Aortic smooth muscle cell (primary cell): ENCODE data around the gene NQO2. TPM values are rescaled to one million over a fixed set of nuclear protein-coding genes. Genes with fewer than 3 reads are reported as not detected.

Experiments
- total RNA-seq: library from RNA; depleted of rRNA; stranded (reverse); fragments of >200 nt; gene quantifications from 2 replicates; pipeline ENCODE4 v1.2.3, GENCODE V29; 2014

NQO2 gene
- 58.4 and 66.7 TPM in 2 replicates for total RNA-seq

GRCh38 chr6:2999618-3000557 is at the start of gene NQO2:
TSS of gene NQO2 (plus strand) at chr6:2999894. CDS start at chr6:3006553, 6,659 bp downstream.

GRCh38 chr6:2971420-2972218 is 28.1 kb upstream of the NQO2 start, which contains the start of gene SERPINB6:
TSS of gene SERPINB6 (minus strand) at chr6:2971567. CDS start at chr6:2959332, 12,235 bp downstream.

GRCh38 chr6:3068329-3069214 is 68.9 kb downstream of the NQO2 start, which contains the start of gene RIPK1:
TSS of gene RIPK1 (plus strand) at chr6:3068494. CDS start at chr6:3076824, 8,330 bp downstream.

Other genes starting within 250 kb of the NQO2 start
- 0.53 and 0.87 TPM in 2 replicates for gene MYLK4, start 249.0 kb upstream of the NQO2 start, total RNA-seq
- gene WRNIP1, start 234.5 kb upstream of the NQO2 start, total RNA-seq: 46.8 and 49.9 TPM in 2 replicates
- gene SERPINB1, start 158.0 kb upstream of the NQO2 start, total RNA-seq: 25.8 and 29.0 TPM in 2 replicates
- 10.8 and 11.3 TPM in 2 replicates for gene SERPINB9, start 96.6 kb upstream of the NQO2 start, total RNA-seq
- 108 and 117 TPM in 2 replicates for gene SERPINB6, start 28.3 kb upstream of the NQO2 start, total RNA-seq
- gene RIPK1, start 68.6 kb downstream of the NQO2 start, total RNA-seq: 21.7 and 26.4 TPM in 2 replicates
- 9.8 and 11.2 TPM in 2 replicates for gene BPHL, start 118.8 kb downstream of the NQO2 start, total RNA-seq
- 37.8 and 49.3 TPM in 2 replicates for gene TUBB2A, start 157.7 kb downstream of the NQO2 start, total RNA-seq
- gene TUBB2B, start 227.8 kb downstream of the NQO2 start, total RNA-seq: 1.4 and 2.1 TPM in 2 replicates